Memory B cell (primary cell): ENCODE data around the gene PDZRN3.

Experiments used
- ATAC-seq: fragments of 150-1000 bp; cut with Tn5 transposase; 2 replicates; pipeline ENCODE4 v1.10.0; 2021; ENCODE audit warnings: low read depth, mild to moderate bottlenecking, moderate library complexity
- DNase-seq, 2 donors: peaks; one replicate each; pipeline ENCODE4 v3.0.0; 2022; ENCODE audit warnings: low spot score in 2 of 2
- H3K27ac Mint-ChIP-seq: one replicate; pipeline ENCODE4 v1.8.0; 2022; ENCODE audit warnings: mild to moderate bottlenecking, moderate library complexity, mixed read lengths
- H3K27me3 Mint-ChIP-seq: one replicate; pipeline ENCODE4 v1.8.0; 2022; ENCODE audit warnings: mixed read lengths
- H3K36me3 Mint-ChIP-seq: one replicate; pipeline ENCODE4 v1.8.0; 2022; ENCODE audit warnings: mild to moderate bottlenecking, mixed read lengths
- H3K4me1 Mint-ChIP-seq: one replicate; pipeline ENCODE4 v1.8.0; 2022; ENCODE audit warnings: mixed read lengths
- H3K4me3 Mint-ChIP-seq: one replicate; pipeline ENCODE4 v1.8.0; 2022; ENCODE audit warnings: mild to moderate bottlenecking, moderate library complexity, mixed read lengths
- H3K9me3 Mint-ChIP-seq: one replicate; pipeline ENCODE4 v1.8.0; 2022; ENCODE audit warnings: mixed read lengths

Gene PDZRN3

DNA sequence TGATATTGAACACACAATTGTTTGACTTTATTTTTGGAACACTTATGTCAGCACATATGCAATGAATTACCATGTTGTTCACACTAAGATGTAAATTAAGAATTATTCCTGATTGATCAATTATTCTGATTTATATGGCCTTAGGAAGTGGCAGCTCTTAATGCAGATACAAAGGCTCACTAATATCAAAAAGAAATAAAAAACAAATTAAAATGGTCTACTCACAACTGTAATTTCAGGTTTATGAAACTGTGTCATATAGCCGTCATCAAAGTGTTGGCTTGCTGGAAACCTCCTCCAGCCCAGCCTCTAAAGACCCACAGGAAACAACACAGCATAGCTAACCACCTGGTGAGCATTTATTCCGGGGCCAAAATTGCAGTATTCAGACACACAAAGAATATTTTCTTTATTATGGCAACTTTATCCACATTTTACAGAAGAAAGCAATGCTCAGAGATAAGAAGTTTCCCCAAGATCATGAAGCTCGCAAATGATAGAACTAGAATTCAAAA, 33.4 kb downstream of the PDZRN3 start:
- no peak for DNase-seq
- Mint-ChIP-seq H3K4me3 (no peak overlapping the region), H3K27me3 (peaks cover 2% of the 10 kb centered on the region), H3K4me1 (no peaks in the 10 kb centered on the region), H3K9me3 (no peaks in the 10 kb centered on the region), H3K36me3 (no peaks in the 10 kb centered on the region), H3K27ac (no peak overlapping the region)
- ATAC-seq, result no peak

- DNase-seq (no peak), ATAC-seq (no peak)
- no peak overlapping the region for H3K4me3 Mint-ChIP-seq
- H3K27ac Mint-ChIP-seq, result no peak overlapping the region
- no peaks in the 10 kb centered on the region for H3K9me3 Mint-ChIP-seq
- H3K27me3 Mint-ChIP-seq, result no peaks in the 10 kb centered on the region
- no peaks in the 10 kb centered on the region for H3K36me3 Mint-ChIP-seq
- H3K4me1 Mint-ChIP-seq, result no peaks in the 10 kb centered on the region
These were observed 38.1 kb downstream of the PDZRN3 start for GRCh38 chr3:73586628-73587027.

DNA sequence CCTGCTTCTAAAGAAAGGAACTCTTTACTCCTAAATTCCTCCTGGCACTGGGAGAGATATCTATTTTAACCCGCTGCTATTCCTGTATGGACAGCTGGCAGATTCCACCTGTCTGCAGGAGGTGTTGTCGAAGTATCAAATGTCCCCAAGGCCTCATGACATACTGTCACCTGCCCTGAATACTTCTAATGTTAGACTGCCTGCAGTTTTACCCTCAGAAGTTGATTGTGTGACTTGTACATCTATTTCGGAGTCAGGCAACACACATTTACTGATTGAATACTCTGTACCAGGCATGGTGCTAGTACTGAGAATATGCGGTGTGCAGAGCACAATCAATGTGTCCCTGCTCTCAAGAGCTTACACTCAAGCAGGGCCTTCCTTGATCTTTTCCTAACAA, 38.6 kb downstream of the PDZRN3 start:
- no peaks in the 10 kb centered on the region for H3K9me3 Mint-ChIP-seq
- H3K27me3 Mint-ChIP-seq, result no peaks in the 10 kb centered on the region
- no peak for DNase-seq

GRCh38 chr3:73584873-73585272, 39.9 kb downstream of the PDZRN3 start:
- ATAC-seq (no peak), DNase-seq (no peak)
- H3K9me3 Mint-ChIP-seq, result no peaks in the 10 kb centered on the region
- H3K27me3 Mint-ChIP-seq, result no peaks in the 10 kb centered on the region
- H3K4me3 Mint-ChIP-seq, result no peak overlapping the region
- H3K27ac Mint-ChIP-seq, result no peak overlapping the region
- H3K36me3 Mint-ChIP-seq, result no peaks in the 10 kb centered on the region
- H3K4me1 Mint-ChIP-seq, result no peaks in the 10 kb centered on the region

More for the DNA sequence above, 38.6 kb downstream of the PDZRN3 start:
- Mint-ChIP-seq H3K4me3 (no peak overlapping the region), H3K27ac (no peak overlapping the region), H3K36me3 (no peaks in the 10 kb centered on the region), H3K4me1 (no peaks in the 10 kb centered on the region)
- no peak for ATAC-seq

- no peak for ATAC-seq
- Mint-ChIP-seq H3K27me3 (no peaks in the 10 kb centered on the region), H3K36me3 (no peaks in the 10 kb centered on the region), H3K4me3 (no peak overlapping the region), H3K4me1 (no peaks in the 10 kb centered on the region), H3K9me3 (no peaks in the 10 kb centered on the region), H3K27ac (no peak overlapping the region)
- no peak for DNase-seq
These were observed 42.2 kb downstream of the PDZRN3 start for GRCh38 chr3:73582535-73582934.

GRCh38 chr3:73581134-73581846, 43.5 kb downstream of the PDZRN3 start:
- H3K9me3 Mint-ChIP-seq, result no peaks in the 10 kb centered on the region
- H3K36me3 Mint-ChIP-seq, result no peaks in the 10 kb centered on the region
- DNase-seq (no peak), ATAC-seq (no peak)
- no peak overlapping the region for H3K4me3 Mint-ChIP-seq
- H3K27ac Mint-ChIP-seq, result no peak overlapping the region
- H3K4me1 Mint-ChIP-seq, result no peaks in the 10 kb centered on the region
- no peaks in the 10 kb centered on the region for H3K27me3 Mint-ChIP-seq

GRCh38 chr3:73580343-73580742, 44.4 kb downstream of the PDZRN3 start:
- Mint-ChIP-seq H3K4me3 (no peak overlapping the region), H3K36me3 (no peaks in the 10 kb centered on the region), H3K27me3 (no peaks in the 10 kb centered on the region), H3K27ac (no peak overlapping the region), H3K9me3 (no peaks in the 10 kb centered on the region), H3K4me1 (no peaks in the 10 kb centered on the region)
- ATAC-seq (no peak), DNase-seq (no peak)

GRCh38 chr3:73577704-73578103, 47.0 kb downstream of the PDZRN3 start:
- Mint-ChIP-seq H3K4me1 (no peaks in the 10 kb centered on the region), H3K27me3 (no peaks in the 10 kb centered on the region), H3K36me3 (no peaks in the 10 kb centered on the region), H3K27ac (no peak overlapping the region), H3K4me3 (no peak overlapping the region), H3K9me3 (no peaks in the 10 kb centered on the region)
- DNase-seq (no peak), ATAC-seq (no peak)

GRCh38 chr3:73576999-73577461, 47.7 kb downstream of the PDZRN3 start:
- no peak overlapping the region for H3K4me3 Mint-ChIP-seq
- H3K36me3 Mint-ChIP-seq, result no peaks in the 10 kb centered on the region
- H3K4me1 Mint-ChIP-seq, result no peaks in the 10 kb centered on the region
- peaks cover 5% of the 10 kb centered on the region for H3K27me3 Mint-ChIP-seq
- H3K9me3 Mint-ChIP-seq, result no peaks in the 10 kb centered on the region
- DNase-seq, result no peak
- no peak overlapping the region for H3K27ac Mint-ChIP-seq
- ATAC-seq, result no peak

DNA sequence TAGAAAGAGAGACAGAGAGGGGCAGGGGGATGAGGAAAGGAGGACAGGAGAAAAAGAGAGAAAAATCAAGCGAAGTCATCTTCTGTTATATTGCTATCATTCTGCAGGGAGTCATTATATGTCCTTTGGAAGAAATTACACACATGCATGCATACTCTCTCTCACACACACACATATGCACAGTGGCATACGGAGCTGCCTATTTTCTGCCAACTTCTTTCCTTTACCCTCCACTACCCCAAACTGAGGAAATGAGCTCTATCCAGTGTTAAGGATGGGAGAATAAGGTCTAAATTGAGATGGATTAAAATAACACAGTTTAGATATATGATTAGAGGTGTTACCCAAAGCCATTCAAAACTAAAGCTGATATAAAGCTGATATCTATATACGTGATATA, 48.8 kb downstream of the PDZRN3 start:
- DNase-seq, result no peak
- no peaks in the 10 kb centered on the region for H3K9me3 Mint-ChIP-seq
- no peaks in the 10 kb centered on the region for H3K36me3 Mint-ChIP-seq
- peaks cover 6% of the 10 kb centered on the region for H3K27me3 Mint-ChIP-seq
- H3K4me1 Mint-ChIP-seq, result no peaks in the 10 kb centered on the region
- H3K4me3 Mint-ChIP-seq, result no peak overlapping the region
- no peak overlapping the region for H3K27ac Mint-ChIP-seq
- no peak for ATAC-seq

- DNase-seq (no peak), ATAC-seq (no peak)
- H3K4me3 Mint-ChIP-seq, result no peak overlapping the region
- peaks cover 6% of the 10 kb centered on the region for H3K27me3 Mint-ChIP-seq
- H3K27ac Mint-ChIP-seq, result no peak overlapping the region
- H3K9me3 Mint-ChIP-seq, result no peaks in the 10 kb centered on the region
- H3K36me3 Mint-ChIP-seq, result no peaks in the 10 kb centered on the region
- H3K4me1 Mint-ChIP-seq, result no peaks in the 10 kb centered on the region
These were observed 49.2 kb downstream of the PDZRN3 start for GRCh38 chr3:73575519-73575918.

- Mint-ChIP-seq H3K4me1 (no peaks in the 10 kb centered on the region), H3K4me3 (no peak overlapping the region), H3K27ac (no peak overlapping the region), H3K9me3 (no peaks in the 10 kb centered on the region), H3K36me3 (no peaks in the 10 kb centered on the region), H3K27me3 (peaks cover 6% of the 10 kb centered on the region)
- no peak for DNase-seq
- ATAC-seq, result no peak
These were observed 51.5 kb downstream of the PDZRN3 start for GRCh38 chr3:73573204-73573603.

DNA sequence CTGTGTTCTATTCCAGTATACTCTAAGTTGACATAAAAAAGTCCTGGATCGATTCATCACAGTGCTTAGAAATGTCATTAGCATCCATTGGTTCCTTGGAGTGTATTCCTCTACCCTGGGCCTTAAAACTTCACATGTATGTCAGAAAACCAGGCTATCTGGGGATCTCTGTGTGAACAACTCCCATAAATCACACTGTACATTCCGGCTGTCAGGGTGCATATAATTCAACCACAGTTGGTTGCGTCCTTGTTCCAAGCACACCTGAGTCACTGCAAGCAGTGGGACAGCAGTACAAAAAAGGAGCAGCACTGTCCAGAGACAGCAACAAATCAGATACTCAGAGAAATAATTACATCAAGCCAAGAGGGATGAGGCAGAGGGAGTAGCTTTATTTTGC, 52.4 kb downstream of the PDZRN3 start:
- H3K36me3 Mint-ChIP-seq, result no peaks in the 10 kb centered on the region
- DNase-seq, result no peak
- peaks cover 6% of the 10 kb centered on the region for H3K27me3 Mint-ChIP-seq
- H3K4me1 Mint-ChIP-seq, result no peaks in the 10 kb centered on the region
- ATAC-seq, result no peak
- H3K4me3 Mint-ChIP-seq, result no peak overlapping the region
- no peaks in the 10 kb centered on the region for H3K9me3 Mint-ChIP-seq
- H3K27ac Mint-ChIP-seq, result no peak overlapping the region

DNA sequence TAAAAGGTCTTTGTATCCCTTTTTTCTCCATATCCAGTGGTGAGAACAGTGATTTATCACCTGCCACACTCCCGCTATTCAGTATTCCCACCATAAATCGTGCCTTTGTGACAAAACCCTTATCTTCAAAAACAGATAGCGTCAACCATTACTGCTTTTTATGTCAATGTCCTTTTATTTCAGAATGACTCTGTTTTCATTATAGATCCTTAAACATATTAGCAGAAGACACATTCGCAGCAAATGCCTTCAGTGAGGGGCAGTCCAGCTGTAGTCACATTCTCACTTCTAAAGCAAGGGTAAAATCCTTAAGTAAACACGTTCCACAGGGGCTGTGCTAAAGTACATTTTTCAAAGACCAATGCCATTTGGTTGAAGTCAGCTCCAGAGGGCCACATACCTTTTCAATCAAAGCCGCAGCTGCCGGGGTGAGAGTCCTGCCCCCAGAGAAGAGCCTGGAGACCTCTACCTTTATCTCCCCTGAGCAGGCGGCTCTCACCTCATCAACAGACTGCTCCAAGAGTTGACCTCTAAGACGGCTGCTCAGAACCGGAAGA, 53.4 kb downstream of the PDZRN3 start:
- H3K27me3 Mint-ChIP-seq, result peaks cover 6% of the 10 kb centered on the region
- DNase-seq (no peak), ATAC-seq (no peak)

GRCh38 chr3:73569246-73569760, 55.4 kb downstream of the PDZRN3 start:
- no peak for ATAC-seq
- Mint-ChIP-seq H3K9me3 (no peaks in the 10 kb centered on the region), H3K27ac (no peak overlapping the region), H3K4me3 (no peak overlapping the region), H3K4me1 (no peaks in the 10 kb centered on the region), H3K27me3 (peaks cover 6% of the 10 kb centered on the region), H3K36me3 (no peaks in the 10 kb centered on the region)
- no peak for DNase-seq

More for the DNA sequence above, 53.4 kb downstream of the PDZRN3 start:
- Mint-ChIP-seq H3K27ac (no peak overlapping the region), H3K9me3 (no peaks in the 10 kb centered on the region), H3K36me3 (no peaks in the 10 kb centered on the region), H3K4me1 (no peaks in the 10 kb centered on the region), H3K4me3 (no peak overlapping the region)
